HCT116 (cell line): ENCODE data around the gene DNAJA4. TPM values are rescaled to one million over a fixed set of nuclear protein-coding genes. Genes with fewer than 3 reads are reported as not detected.

Source experiments
- ATAC-seq: fragments of 200-7000 bp; cut with Tn5 transposase; 2 replicates; pipeline ENCODE4 v1.9.1; 2020; ENCODE audit warnings: mild to moderate bottlenecking, moderate library complexity
- BruUV-seq: library from RNA; stranded (reverse); fragments of 400-500 nt; replicated peaks from 2 replicates; lab custom pipeline; 2021; lab: Mats Ljungman, UMichigan
- CTCF ChIA-PET: fragments of 300-600 bp; sonication (Branson Sonifier 250); formaldehyde crosslinking; loops from one replicate; lab custom pipeline; 2021; ENCODE audit warnings: antibody characterized with exemption; lab: Charles Lee
- POLR2A ChIA-PET: fragments of 300-600, 350-600 bp; sonication (Branson Sonifier 250); formaldehyde crosslinking; loops from one replicate; lab custom pipeline; 2021; ENCODE audit warnings: antibody characterized with exemption; lab: Charles Lee
- RAD21 ChIA-PET, 2 experiments: fragments of 300-600 bp; sonication (Branson Sonifier 250); formaldehyde crosslinking; loops; one replicate each; lab custom pipeline; 2023; ENCODE audit warnings: low total read pairs in 2 of 2; ENCODE audit not compliant: uncharacterized antibody in 2 of 2, unreplicated experiment in 2 of 2, low non-redundant PET in 1 of 2; lab: Charles Lee
- DNase-seq: peaks from one replicate; pipeline ENCODE4 v3.0.0-alpha.2; 2010; ENCODE audit warnings: low read depth, low spot score
- H2AFZ ChIP-seq: fragments of 200-600 bp; shearing (Covaris generic), sonication (generic); 2 replicates; pipeline ENCODE4 v1.6.1; 2017; ENCODE audit warnings: low read depth, mixed run types, mixed read lengths, antibody characterized with exemption, low read length; ENCODE audit not compliant: poor library complexity, severe bottlenecking
- H3K27ac ChIP-seq: 2 replicates; pipeline ENCODE4 v1.5.1; 2012; ENCODE audit warnings: low read depth, low read length
- H3K27me3 ChIP-seq: fragments of 200-600 bp; sonication (generic); 2 replicates; pipeline ENCODE4 v1.6.1; 2016; ENCODE audit warnings: mixed run types, low read length, mixed read lengths; ENCODE audit not compliant: insufficient read depth
- H3K36me3 ChIP-seq, 2 experiments: fragments of 200-500 bp in 1 of 2; fragments of 200-600 bp in 1 of 2; sonication (Bioruptor generic) in 1 of 2; sonication (generic) in 1 of 2; 2 replicates each; pipeline versions ENCODE4 v1.5.1 to v1.6.1; 2014 to 2016; ENCODE audit warnings: low read length in 2 of 2, inconsistent platforms in 1 of 2, mixed read lengths in 1 of 2, mixed run types in 1 of 2; ENCODE audit not compliant: insufficient read depth in 2 of 2, control insufficient read depth in 1 of 2
- H3K4me1 ChIP-seq, 2 experiments: fragments of 200-600 bp in 1 of 2; sonication (generic) in 1 of 2; 2 replicates each; pipeline versions ENCODE4 v1.5.1 to v1.6.1; 2012 to 2017; ENCODE audit warnings: low read length in 2 of 2, inconsistent platforms in 1 of 2, mild to moderate bottlenecking in 1 of 2, mixed read lengths in 1 of 2, mixed run types in 1 of 2, moderate library complexity in 1 of 2; ENCODE audit not compliant: insufficient read depth in 2 of 2, control insufficient read depth in 1 of 2
- H3K4me2 ChIP-seq: fragments of 200-600 bp; sonication (generic); 2 replicates; pipeline ENCODE4 v1.6.1; 2017; ENCODE audit warnings: mixed run types, low read length, mixed read lengths
- H3K4me3 ChIP-seq, 2 experiments: fragments of 200-600 bp in 1 of 2; sonication (generic) in 1 of 2; replicated peaks in 1 of 2; 2 replicates each; pipeline ENCODE4 v1.5.1; 2011 to 2016; ENCODE audit warnings: low read length in 2 of 2, control low read depth in 1 of 2, low read depth in 1 of 2, mild to moderate bottlenecking in 1 of 2, mixed read lengths in 1 of 2, mixed run types in 1 of 2
- H3K79me2 ChIP-seq: fragments of 200-600 bp; sonication (generic); 2 replicates; pipeline ENCODE4 v1.6.1; 2017; ENCODE audit warnings: mild to moderate bottlenecking, mixed run types, low read length, moderate library complexity, mixed read lengths; ENCODE audit not compliant: insufficient read depth
- H3K9ac ChIP-seq: fragments of 200-600 bp; sonication (generic); 2 replicates; pipeline ENCODE4 v1.6.1; 2016; ENCODE audit warnings: low read length, mixed read lengths
- H3K9me2 ChIP-seq: fragments of 200-600 bp; sonication (generic), shearing (Covaris generic); 2 replicates; pipeline ENCODE4 v1.6.1; 2017; ENCODE audit warnings: mixed run types, mild to moderate bottlenecking, moderate library complexity; ENCODE audit not compliant: insufficient read depth
- H3K9me3 ChIP-seq, 2 experiments: fragments of 200-500 bp in 1 of 2; fragments of 200-600 bp in 1 of 2; sonication (Bioruptor generic) in 1 of 2; sonication (generic) in 1 of 2; 2 replicates each; pipeline ENCODE4 v1.6.1; 2014 to 2017; ENCODE audit warnings: low read length in 2 of 2, mixed read lengths in 2 of 2, inconsistent platforms in 1 of 2, low read depth in 1 of 2, mild to moderate bottlenecking in 1 of 2, mixed run types in 1 of 2, moderate library complexity in 1 of 2; ENCODE audit not compliant: control insufficient read depth in 1 of 2, insufficient read depth in 1 of 2
- H4K20me1 ChIP-seq: fragments of 200-600 bp; sonication (generic), shearing (Covaris generic); 2 replicates; pipeline ENCODE4 v1.6.1; 2017; ENCODE audit warnings: mixed run types, mild to moderate bottlenecking, moderate library complexity; ENCODE audit not compliant: insufficient read depth
- ATF3 ChIP-seq: IDR thresholded peaks from 2 replicates; pipeline ENCODE4 v1.6.1; 2012
- CEBPB ChIP-seq: IDR thresholded peaks from 2 replicates; pipeline ENCODE4 v1.6.1; 2012; ENCODE audit warnings: low read depth
- CTCF ChIP-seq, 3 experiments: fragments of 200-600 bp in 1 of 3; sonication (generic) in 1 of 3; IDR thresholded peaks in 2 of 3; conservative IDR thresholded peaks in 1 of 3; 2 replicates each; pipeline ENCODE4 v1.5.1; 2012 to 2017; ENCODE audit warnings: low read depth in 2 of 3, low read length in 2 of 3, antibody characterized with exemption in 1 of 3, borderline replicate concordance in 1 of 3, control low read depth in 1 of 3, mild to moderate bottlenecking in 1 of 3, mixed read lengths in 1 of 3, mixed run types in 1 of 3, moderate library complexity in 1 of 3; ENCODE audit not compliant: insufficient read depth in 1 of 3
- EGR1 ChIP-seq: IDR thresholded peaks from 2 replicates; pipeline ENCODE4 v1.6.1; 2012; ENCODE audit warnings: low read depth
- ELF1 ChIP-seq: IDR thresholded peaks from 2 replicates; pipeline ENCODE4 v1.6.1; 2012; ENCODE audit warnings: low read depth, borderline replicate concordance
- EZH2 ChIP-seq: fragments of 200-600 bp; sonication (generic); IDR thresholded peaks from 2 replicates; pipeline ENCODE4 v1.6.1; 2017; ENCODE audit warnings: antibody characterized with exemption, mixed run types
- EZH2phosphoT487 ChIP-seq: fragments of 200-600 bp; IDR thresholded peaks from 2 replicates; pipeline ENCODE4 v1.6.1; 2018; ENCODE audit warnings: antibody characterized with exemption, borderline replicate concordance
- FOSL1 ChIP-seq: IDR thresholded peaks from 2 replicates; pipeline ENCODE4 v1.6.1; 2012; ENCODE audit warnings: low read depth
- MAX ChIP-seq: IDR thresholded peaks from 2 replicates; pipeline ENCODE4 v1.6.1; 2012
- POLR2AphosphoS5 ChIP-seq: IDR thresholded peaks from 2 replicates; pipeline ENCODE4 v1.6.1; 2011; ENCODE audit warnings: mild to moderate bottlenecking, low read depth, low read length, moderate library complexity
- RAD21 ChIP-seq: IDR thresholded peaks from 2 replicates; pipeline ENCODE4 v1.6.1; 2012; ENCODE audit warnings: low read depth, mild to moderate bottlenecking
- SP1 ChIP-seq: IDR thresholded peaks from 2 replicates; pipeline ENCODE4 v1.6.1; 2012; ENCODE audit warnings: low read depth
- SRF ChIP-seq: IDR thresholded peaks from 2 replicates; pipeline ENCODE4 v1.6.1; 2012; ENCODE audit warnings: low read depth
- ZBTB33 ChIP-seq: IDR thresholded peaks from 2 replicates; pipeline ENCODE4 v1.6.1; 2011; ENCODE audit warnings: mild to moderate bottlenecking, low read length, moderate library complexity; ENCODE audit not compliant: insufficient replicate concordance; ENCODE audit errors: extremely low read depth
- ZFX ChIP-seq: fragments of 450-650 bp; IDR thresholded peaks from 2 replicates; pipeline ENCODE4 v1.6.1; 2017
- intact Hi-C: fragments of 100-400 bp; cut with micrococcal nuclease; formaldehyde crosslinking; loops from 2 replicates; pipeline ENCODE4 v1.10.0; 2022
- total RNA-seq: library from RNA; stranded (reverse); gene quantifications from one replicate; pipeline ENCODE4 v1.2.1, GENCODE V29; 2021; ENCODE audit not compliant: unreplicated experiment

The DNAJA4 gene
- total RNA-seq, 1 experiment from 2014 or later = 66.6 TPM

DNA sequence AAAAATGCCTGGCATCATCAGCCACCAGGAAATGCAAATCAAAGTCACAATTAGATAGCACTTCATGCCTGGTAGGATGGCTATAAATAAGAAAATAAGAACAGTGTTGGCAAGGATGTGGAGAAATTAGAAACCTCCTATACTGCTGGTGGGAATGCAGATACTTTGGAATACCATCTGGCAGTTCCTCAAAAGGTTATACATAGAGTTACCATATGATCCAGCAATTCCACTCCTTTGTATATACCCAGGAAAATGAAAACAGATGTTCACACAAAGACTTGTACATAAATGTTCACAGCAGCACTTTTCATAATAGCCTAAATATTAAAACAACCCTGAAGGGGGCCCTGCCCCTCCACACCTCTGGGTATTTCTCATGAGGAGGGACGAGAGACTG is 43.6 kb upstream of the DNAJA4 start:
- BruUV-seq = no TSS peak
- ATAC-seq (no peak), DNase-seq (no peak)
- no peak for TF ChIP-seq ELF1
- TF ChIP-seq SRF = no peak
- TF ChIP-seq POLR2AphosphoS5 = no peak
- TF ChIP-seq FOSL1 = no peak
- TF ChIP-seq CTCF (IDR thresholded peaks at IDR 0.05 in 2 of 3, conservative IDR thresholded peaks at IDR 0.05 in 1 of 3; ENCODE audit: borderline replicate concordance in 1 of 3, insufficient read depth in 1 of 3, low read depth in 2 of 3, low read length in 2 of 3) = no peak
- TF ChIP-seq ATF3 = no peak
- no peak for TF ChIP-seq EZH2
- no peak for TF ChIP-seq EZH2phosphoT487
- no peak for TF ChIP-seq MAX
- TF ChIP-seq ZBTB33 = no peak
- TF ChIP-seq EGR1 = no peak
- no peak for TF ChIP-seq CEBPB
- no peak for TF ChIP-seq SP1
- TF ChIP-seq RAD21 = no peak
- no peak for TF ChIP-seq ZFX
- Histone ChIP-seq H3K9me2 (no peaks in the 10 kb centered on the region), H3K4me1 (peaks cover 10 to 23% of the 10 kb centered on the region in 2 experiments), H3K36me3 (no peaks in the 10 kb centered on the region), H3K27ac (no peak overlapping the region), H3K4me3 (no peak overlapping the region), H2AFZ (no peak overlapping the region), H3K27me3 (no peaks in the 10 kb centered on the region), H3K9me3 (no peaks in the 10 kb centered on the region), H4K20me1 (no peaks in the 10 kb centered on the region), H3K9ac (no peak overlapping the region), H3K4me2 (no peak overlapping the region), H3K79me2 (no peaks in the 10 kb centered on the region)
- RAD21 ChIA-PET = no interaction called here
- POLR2A ChIA-PET = no interaction called here
- intact Hi-C loops = no loop called here
- CTCF ChIA-PET = no interaction called here
